ENCODE data around the gene APOA1.

DNA sequence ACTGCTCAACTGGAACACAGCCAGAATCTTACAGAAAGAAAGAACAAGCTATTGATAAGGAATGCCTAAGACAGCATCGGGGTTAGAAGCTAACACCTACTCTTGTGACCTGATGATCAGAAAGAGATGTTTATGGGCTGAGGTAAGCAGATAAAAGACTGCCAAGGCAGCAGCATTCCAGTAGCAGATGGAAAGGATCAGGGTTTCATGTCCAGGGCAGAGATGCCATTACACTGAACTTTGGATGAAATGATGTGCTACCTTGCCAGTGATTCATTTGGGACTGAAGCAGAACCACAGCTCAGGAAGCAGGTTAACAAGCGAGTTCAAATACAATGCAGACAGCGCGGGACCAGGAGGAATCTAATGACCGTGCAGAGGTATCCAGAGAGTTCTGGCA lies 27.1 kb upstream of the APOA1 start:
- TF ChIP-seq, protein P1, sequence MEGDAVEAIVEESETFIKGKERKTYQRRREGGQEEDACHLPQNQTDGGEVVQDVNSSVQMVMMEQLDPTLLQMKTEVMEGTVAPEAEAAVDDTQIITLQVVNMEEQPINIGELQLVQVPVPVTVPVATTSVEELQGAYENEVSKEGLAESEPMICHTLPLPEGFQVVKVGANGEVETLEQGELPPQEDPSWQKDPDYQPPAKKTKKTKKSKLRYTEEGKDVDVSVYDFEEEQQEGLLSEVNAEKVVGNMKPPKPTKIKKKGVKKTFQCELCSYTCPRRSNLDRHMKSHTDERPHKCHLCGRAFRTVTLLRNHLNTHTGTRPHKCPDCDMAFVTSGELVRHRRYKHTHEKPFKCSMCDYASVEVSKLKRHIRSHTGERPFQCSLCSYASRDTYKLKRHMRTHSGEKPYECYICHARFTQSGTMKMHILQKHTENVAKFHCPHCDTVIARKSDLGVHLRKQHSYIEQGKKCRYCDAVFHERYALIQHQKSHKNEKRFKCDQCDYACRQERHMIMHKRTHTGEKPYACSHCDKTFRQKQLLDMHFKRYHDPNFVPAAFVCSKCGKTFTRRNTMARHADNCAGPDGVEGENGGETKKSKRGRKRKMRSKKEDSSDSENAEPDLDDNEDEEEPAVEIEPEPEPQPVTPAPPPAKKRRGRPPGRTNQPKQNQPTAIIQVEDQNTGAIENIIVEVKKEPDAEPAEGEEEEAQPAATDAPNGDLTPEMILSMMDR (conservative IDR thresholded peaks at IDR 0.05; ENCODE audit: low read depth, low read length): no peak
- TF ChIP-seq RCOR1 (IDR thresholded peaks at IDR 0.05; ENCODE audit: insufficient replicate concordance, low read length) (no peak), POLR2A (IDR thresholded peaks at IDR 0.05; ENCODE audit: low read depth, low read length) (no peak), RAD21 (IDR thresholded peaks at IDR 0.05; ENCODE audit: low read length) (no peak)

All from IMR-90 (cell line).